ENCODE results near the gene ABHD10. TPM values are rescaled to one million over a fixed set of nuclear protein-coding genes. Genes with fewer than 3 reads are reported as not detected.

The ABHD10 gene
- total and polyA plus RNA-seq, 10 of the 15 experiments (the other 5 are each of a cell fraction or from before 2014, with no cell fraction given): 12.3 to 51.0 (median 28.9) TPM

GRCh38 chr3:111979434-111980038, 710 bp downstream of the ABHD10 start (continued):
- TF ChIP-seq ZBTB4 (CRISPR knock-in tag; IDR thresholded peaks at IDR 0.05) (no peak), USF1 (IDR thresholded peaks at IDR 0.05; ENCODE audit: borderline replicate concordance, extremely low read length, insufficient read depth, low read depth, low read length) (no peak), TBL1XR1 (IDR thresholded peaks at IDR 0.05; ENCODE audit: low read depth, low read length) (no peak), ZBED1 (IDR thresholded peaks at IDR 0.05; ENCODE audit: borderline replicate concordance) (no peak), REST (IDR thresholded peaks at IDR 0.05; ENCODE audit: low read depth, low read length) (no peak), CHD2 (IDR thresholded peaks at IDR 0.05; ENCODE audit: borderline replicate concordance, low read depth, low read length) (no peak), PAX8 (IDR thresholded peaks at IDR 0.05) (no peak), NR2C2 (IDR thresholded peaks at IDR 0.05; ENCODE audit: borderline replicate concordance, control insufficient read depth, insufficient read length, low read depth) (no peak), CREB1 (IDR thresholded peaks at IDR 0.05; ENCODE audit: low read depth) (no peak; the same call in 1 of the 2 replicates), IKZF2 (IDR thresholded peaks at IDR 0.05) (peak in 1 of 2 experiments; percentile 5; a peak in 1 of 4 replicates), YBX1 (IDR thresholded peaks at IDR 0.05) (no peak), NFXL1 (IDR thresholded peaks at IDR 0.05; ENCODE audit: borderline replicate concordance) (no peak), HDAC6 (IDR thresholded peaks at IDR 0.05; ENCODE audit: unreplicated experiment) (no peak), BCL11A (IDR thresholded peaks at IDR 0.05; ENCODE audit: low read depth, low read length) (no peak), IKZF1 (conservative IDR thresholded peaks at IDR 0.05) (no peak), RUNX3 (IDR thresholded peaks at IDR 0.05; ENCODE audit: low read length) (peak; percentile 1; the same call in 1 of the 2 replicates), IRF3 (IDR thresholded peaks at IDR 0.05) (no peak), LARP7 (IDR thresholded peaks at IDR 0.05) (no peak), ZNF274 (IDR thresholded peaks at IDR 0.05; ENCODE audit: insufficient read depth, insufficient read length) (no peak), CHD4 (IDR thresholded peaks at IDR 0.05) (no peak), SMAD5 (IDR thresholded peaks at IDR 0.05; ENCODE audit: low read depth) (no peak), FOXK2 (IDR thresholded peaks at IDR 0.05) (no peak)

Data from GM12878 (cell line).